ENCODE results near the gene SCARF1. TPM values are rescaled to one million over a fixed set of nuclear protein-coding genes. Genes with fewer than 3 reads are reported as not detected.

Gene SCARF1
- total RNA-seq, 1 experiment from 2014 or later: 0.47 TPM

GRCh38 chr17:1648173-1648962 is 2.8 kb upstream of the SCARF1 start:
- no peak for DNase-seq (ENCODE audit: low read depth)

GRCh38 chr17:1647802-1648171 is 2.3 kb upstream of the SCARF1 start:
- no peak for DNase-seq (ENCODE audit: low read depth)

- no peak for DNase-seq (ENCODE audit: low read depth)
Measured at GRCh38 chr17:1646199-1646875, 805 bp upstream of the SCARF1 start.

GRCh38 chr17:1644493-1645206 is 882 bp downstream of the SCARF1 start:
- peak; percentile 80 for DNase-seq (ENCODE audit: low read depth)

- no peak for DNase-seq (ENCODE audit: low read depth)
Measured at GRCh38 chr17:1643999-1644492, 1.5 kb downstream of the SCARF1 start.

GRCh38 chr17:1643293-1643998 is 2.1 kb downstream of the SCARF1 start:
- no peak for DNase-seq (ENCODE audit: low read depth)

GRCh38 chr17:1641065-1641403 is 4.5 kb downstream of the SCARF1 start:
- DNase-seq (ENCODE audit: low read depth): no peak

- no peak for DNase-seq (ENCODE audit: low read depth)
Measured at GRCh38 chr17:1640329-1641064, 5.0 kb downstream of the SCARF1 start.

GRCh38 chr17:1639549-1640180 is 5.9 kb downstream of the SCARF1 start:
- DNase-seq (ENCODE audit: low read depth): peak; percentile 46

GRCh38 chr17:1638624-1639300 is 6.8 kb downstream of the SCARF1 start:
- DNase-seq (ENCODE audit: low read depth): no peak

- DNase-seq (ENCODE audit: low read depth): no peak
Measured at GRCh38 chr17:1638171-1638590, 7.4 kb downstream of the SCARF1 start.

- no peak for DNase-seq (ENCODE audit: low read depth)
Measured at GRCh38 chr17:1636732-1637285, 8.7 kb downstream of the SCARF1 start.

- DNase-seq (ENCODE audit: low read depth): no peak
Measured at GRCh38 chr17:1635675-1636465, 9.7 kb downstream of the SCARF1 start.

GRCh38 chr17:1634841-1635650 is 10.5 kb downstream of the SCARF1 start:
- DNase-seq (ENCODE audit: low read depth): no peak

GRCh38 chr17:1630662-1631061 is 14.9 kb downstream of the SCARF1 start:
- no peak for DNase-seq (ENCODE audit: low read depth)

GRCh38 chr17:1629504-1630310 is 15.8 kb downstream of the SCARF1 start:
- peak; percentile 42 for DNase-seq (ENCODE audit: low read depth)

- peak; percentile 87 for DNase-seq (ENCODE audit: low read depth)
Measured at GRCh38 chr17:1628856-1629503, 16.6 kb downstream of the SCARF1 start.

Measured in M059J (cell line).